GM18520 (cell line): Measurements from ENCODE around the gene IL1RL2.

ENCODE experiments used
- ATAC-seq: cut with Tn5 transposase; IDR thresholded peaks from one replicate; pipeline ENCODE4 v1.9.1; 2021; ENCODE audit not compliant: unreplicated experiment

Gene IL1RL2

DNA sequence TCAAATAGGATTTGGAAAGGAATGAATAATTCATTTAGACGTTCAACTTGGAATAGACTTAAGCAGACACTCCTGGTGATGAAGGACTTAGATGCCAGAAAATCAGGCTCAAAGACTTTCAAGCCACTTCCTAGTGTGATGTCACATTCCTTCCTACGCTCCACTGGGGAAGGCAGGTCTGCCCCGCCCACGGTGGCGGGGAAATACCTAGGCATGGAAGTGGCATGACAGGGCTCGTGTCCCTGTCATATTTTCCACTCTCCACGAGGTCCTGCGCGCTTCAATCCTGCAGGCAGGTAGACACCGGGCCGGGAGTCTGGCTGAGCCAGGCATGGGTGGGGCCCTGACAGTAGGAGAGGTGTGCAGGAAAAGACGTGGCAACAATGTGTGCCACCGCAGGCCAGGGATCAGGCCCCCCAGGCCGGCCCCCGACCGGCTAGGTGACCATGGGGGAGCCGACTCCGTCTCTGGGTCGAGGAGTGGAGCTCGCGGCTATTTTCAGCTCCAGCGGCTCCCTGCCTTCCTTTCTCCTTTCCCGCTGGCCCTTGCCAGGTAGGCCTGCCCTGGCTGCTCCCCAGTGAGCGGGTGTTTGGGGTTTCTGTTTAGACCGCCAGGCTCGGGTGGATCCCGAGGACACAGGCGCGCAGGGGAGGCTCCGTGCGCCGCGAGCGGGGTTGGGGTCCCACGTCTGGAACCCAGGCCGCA, at the start of gene IL1RL2:
Gene IL1RL2 (plus strand): TSS at position 233 of the 705 bp plus-strand sequence. CDS start 845 bp downstream, outside the sequence.
- ATAC-seq, result no peak

DNA sequence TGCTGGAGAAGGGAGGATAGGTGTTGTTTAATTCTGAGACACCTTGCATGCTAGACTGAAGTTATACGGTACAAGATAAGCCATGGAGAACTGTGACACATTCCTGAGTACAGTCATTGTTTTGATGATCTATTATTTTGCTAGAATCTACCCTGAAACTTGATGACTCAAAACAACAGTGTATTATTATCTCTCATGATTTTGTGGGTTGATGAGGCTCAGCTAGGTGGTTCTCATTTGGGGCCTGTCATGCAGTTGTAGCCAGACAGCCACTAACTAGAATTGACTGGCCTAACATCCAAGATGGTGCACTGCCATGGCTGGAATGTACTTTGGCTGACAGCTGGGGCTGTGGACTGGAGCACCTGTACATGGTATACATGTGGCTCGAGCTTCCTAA, 49.7 kb upstream of the IL1RL2 start:
- no peak for ATAC-seq

DNA sequence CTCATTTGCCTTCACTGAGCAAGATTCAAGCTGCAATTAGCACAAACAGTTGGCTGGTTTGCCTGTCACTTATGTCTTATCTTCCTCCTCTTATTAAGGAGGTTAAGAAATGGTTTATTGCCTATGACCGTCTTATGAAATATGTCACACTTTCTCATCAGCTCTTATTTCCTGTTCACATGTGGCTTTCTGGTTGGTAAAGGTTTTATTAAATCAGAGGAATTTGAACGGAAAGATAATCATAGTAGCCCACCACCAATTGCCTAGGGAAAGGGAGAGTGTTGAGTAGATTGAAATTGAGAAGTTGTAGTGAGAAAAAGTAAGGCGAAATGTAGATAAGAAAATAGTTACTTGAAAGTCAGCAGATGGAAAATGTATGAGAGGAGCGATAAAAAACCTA, 48.5 kb upstream of the IL1RL2 start:
- no peak for ATAC-seq

DNA sequence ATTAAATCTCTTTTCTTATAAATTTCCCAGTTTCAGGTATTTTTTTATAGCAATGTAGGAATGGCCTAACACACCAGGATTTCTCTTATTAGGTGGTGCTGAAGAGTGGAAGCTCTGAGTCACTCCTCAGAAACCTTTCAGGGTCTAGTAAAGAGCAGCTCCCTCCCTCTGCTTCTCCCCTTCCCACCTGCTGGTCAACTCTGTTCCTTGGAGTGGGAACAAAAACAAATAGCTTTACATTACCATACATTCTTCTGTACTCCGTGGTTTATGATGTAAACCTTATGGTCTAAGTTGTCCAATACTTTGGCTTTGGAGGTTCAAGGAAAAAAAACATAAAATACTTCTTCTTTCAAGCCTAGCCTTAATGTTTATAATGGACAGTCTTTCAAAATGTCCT, 47.0 kb upstream of the IL1RL2 start:
- no peak for ATAC-seq

DNA sequence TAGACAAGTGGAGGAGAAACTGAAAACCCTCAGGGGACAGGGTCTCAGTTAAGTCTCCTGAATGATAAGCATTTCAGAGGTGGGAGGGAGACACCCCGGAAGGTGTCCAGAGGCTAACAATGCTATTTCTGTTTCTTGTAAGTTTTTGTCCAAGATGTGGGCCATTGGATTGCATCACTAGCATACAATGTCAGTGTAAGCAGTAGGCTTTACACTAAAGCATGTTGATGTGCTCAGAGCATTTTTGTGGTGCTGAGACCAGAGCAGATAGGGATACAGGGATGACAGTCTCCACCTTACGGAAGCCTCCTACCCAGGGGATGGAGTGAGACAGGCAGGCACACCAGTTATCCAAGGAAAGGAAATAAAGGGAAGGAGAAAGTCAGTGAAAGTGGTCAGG, 46.4 kb upstream of the IL1RL2 start:
- ATAC-seq, result no peak

DNA sequence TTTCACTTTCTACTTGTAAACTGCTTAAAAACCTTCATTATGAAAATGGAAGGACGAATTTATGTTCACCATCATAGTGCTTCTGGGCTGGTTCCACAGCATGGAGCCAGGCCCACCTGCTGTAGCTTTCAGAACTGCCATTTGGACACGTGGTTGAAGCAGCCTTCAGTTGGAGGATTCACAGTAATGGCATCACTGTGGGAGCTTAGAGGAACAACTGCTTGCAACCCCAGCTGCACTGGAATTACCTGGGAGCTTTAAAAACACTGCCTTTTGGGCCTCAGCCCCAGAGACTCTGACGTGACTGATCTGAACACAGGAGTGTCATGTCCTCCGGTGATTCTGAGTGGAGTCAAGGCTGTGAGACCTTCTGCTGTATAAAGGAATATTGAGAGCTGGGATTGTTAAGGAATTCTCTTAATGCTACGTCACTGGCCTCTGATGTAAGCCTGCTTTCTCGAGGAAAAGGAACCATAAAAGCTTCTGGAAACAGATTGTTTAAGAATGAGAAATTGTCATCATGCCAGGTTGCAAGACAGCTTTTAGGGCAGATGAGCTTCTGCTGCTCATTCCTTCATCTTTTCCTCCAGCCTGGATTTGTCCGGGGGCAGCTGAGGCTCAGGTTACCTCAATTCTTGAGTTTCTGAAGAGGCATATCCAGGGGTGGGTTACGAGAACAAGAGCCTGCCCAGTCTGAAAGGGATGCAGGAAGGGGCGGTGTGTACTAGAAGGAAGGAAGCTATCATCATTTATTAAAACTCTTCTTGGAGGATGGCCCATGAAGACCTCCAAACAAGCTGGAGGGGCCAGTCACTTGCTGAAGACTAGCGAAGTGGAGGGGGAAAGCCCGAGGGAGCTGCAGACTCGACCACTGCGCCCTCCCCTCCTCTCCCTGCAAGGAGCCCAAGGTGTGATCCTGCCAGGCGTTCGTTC, 45.5 kb upstream of the IL1RL2 start:
- no peak for ATAC-seq

DNA sequence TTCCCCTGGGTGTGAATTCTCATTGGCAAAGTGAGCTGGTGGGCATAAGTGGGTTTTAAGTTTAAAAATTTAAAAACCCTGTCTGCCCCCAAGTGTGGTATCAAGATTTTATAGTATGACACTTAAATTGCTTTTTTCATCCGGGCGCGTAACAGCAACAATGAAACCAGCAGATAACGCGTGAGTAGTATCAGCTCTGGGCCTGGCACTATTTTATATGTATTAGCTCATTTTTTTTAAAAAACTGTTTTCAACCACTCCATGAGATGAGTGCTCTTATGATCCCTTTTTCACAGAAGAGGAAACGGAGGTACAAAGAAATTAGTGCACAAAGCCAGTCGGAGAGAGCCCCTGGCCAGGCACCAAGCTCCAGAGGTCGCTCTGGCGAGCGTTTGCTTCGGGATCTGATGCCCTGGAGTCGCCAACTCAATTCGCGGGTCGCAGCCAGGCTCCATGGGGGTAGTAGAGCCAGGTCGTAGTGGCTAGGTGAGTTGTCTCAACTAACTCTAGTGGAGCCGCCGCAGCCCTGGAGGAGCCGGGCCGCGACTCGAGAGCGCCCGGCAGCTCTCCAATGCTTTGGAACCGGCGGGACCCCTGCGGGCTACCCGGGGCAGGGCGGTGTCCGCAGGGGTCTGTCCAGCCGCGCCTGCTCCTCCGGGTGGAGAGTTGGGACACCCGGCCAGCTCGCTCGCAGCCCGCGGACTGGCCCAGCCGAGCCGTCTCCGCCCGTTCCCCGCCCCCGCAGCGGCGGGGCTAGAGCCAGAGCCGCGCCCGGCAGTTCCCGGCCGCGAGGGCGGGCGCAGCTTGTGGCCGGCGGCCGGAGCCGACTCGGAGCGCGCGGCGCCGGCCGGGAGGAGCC, 44.6 kb upstream of the IL1RL2 start, which contains the start of gene IL1R1:
Gene IL1R1 (plus strand): TSS at position 777 of the 859 bp plus-strand sequence. CDS start 14,979 bp downstream, outside the sequence.
- ATAC-seq, result no peak

DNA sequence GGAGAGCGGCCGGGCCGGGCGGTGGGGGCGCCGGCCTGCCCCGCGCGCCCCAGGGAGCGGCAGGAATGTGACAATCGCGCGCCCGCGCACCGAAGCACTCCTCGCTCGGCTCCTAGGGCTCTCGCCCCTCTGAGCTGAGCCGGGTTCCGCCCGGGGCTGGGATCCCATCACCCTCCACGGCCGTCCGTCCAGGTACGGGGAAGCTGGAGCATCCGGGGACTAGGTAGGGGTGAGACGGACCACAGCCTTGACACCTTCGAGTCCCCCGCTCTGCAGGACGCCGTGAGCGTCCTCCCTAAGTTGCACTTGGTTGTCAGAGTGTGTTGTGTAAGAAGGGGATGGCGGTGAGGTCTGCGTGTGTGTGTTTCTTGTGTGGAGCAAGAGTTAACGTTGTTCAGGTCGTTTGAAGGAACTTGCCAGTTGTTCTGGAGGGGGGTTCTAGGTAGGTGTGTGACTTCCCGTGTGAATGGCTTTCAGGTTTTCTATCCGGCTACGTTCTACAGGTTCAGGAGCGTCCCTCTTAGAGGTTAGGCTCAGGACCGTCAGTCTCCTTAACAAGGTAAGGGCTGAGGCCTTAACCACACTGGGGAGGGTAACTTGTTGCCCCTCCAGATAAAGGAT, 43.9 kb upstream of the IL1RL2 start:
- no peak for ATAC-seq

DNA sequence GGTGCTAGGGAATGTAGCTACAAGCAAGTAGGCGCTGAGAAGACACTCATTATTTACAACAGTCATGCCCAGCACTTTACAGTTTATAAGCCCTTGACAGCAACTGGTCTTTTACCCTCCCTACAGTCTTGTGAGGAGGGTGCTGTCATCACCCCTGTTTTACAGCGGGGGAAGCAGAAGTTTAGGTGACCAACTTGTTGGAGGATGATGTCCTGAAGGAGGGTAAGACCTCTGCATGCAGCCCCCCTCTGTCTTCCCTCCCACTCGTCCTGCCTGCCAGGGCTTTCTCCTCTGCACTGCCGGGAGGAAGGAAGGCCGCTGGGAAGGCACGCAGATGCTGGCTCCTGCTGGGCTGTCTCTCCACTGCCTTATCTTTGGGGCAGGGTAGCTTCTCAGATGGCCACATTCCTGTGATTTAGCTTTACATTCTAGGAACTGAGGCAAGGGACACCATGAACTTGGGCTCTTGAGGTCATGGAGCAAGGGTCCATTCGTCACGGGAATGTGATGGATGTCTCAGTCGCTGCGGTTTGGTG, 43.3 kb upstream of the IL1RL2 start:
- ATAC-seq, result no peak

DNA sequence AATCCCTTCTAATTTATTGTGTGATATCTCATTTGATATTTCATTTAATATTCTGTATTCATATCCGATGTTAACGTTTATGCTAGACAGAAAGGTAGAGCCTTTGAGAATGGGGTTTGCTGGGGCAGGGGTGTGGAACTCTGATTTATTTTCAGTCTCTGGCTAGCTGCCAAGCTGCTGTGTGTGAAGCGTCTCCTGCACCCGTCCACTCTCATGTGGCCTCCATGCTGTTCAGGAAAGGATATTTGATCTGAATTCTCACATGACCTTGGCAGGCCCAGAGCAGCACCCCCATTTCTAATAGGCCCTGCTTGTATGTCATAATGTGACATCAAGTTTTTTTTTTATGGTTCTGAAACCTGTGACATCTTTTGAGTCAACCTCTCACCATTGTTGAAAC, 42.7 kb upstream of the IL1RL2 start:
- ATAC-seq, result no peak

DNA sequence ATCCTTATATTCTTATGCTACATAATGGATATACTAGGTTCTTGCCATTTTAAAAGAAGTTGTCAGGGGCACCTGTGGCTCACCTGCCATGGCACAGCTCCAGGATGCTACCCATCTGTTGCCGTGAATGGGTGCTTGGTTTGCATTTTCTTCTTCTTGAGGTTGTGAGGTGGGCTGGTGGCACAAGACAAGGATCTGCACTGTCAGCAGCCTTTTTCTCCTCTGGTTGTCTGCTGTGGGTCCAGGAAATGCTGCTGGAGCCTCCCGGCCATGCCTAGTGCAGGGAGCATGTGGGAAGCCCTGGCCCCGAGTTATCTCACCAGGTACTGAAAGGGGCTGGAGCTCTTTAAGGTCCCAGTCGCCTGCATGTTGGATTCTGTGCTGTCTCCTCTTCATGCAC, 41.7 kb upstream of the IL1RL2 start:
- no peak for ATAC-seq

DNA sequence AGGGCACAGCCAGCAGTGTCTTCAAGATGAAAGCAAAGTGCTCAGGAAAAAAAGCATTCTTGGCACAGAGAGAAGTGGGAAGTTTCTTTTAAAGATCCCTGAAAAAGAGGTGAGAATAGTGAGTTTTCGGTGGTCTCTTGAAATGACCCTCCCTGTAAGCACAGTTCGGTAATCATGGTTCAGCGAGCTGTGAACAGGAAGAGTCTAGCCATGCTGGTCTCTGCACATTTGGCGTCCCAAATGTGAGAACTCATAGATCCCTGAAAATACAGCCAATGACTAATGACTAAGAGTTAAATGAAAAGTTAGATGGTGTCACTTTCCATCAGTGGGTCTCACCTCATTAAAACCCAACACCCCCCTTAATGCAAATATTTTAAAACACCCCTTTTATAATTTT, 40.9 kb upstream of the IL1RL2 start:
- no peak for ATAC-seq

DNA sequence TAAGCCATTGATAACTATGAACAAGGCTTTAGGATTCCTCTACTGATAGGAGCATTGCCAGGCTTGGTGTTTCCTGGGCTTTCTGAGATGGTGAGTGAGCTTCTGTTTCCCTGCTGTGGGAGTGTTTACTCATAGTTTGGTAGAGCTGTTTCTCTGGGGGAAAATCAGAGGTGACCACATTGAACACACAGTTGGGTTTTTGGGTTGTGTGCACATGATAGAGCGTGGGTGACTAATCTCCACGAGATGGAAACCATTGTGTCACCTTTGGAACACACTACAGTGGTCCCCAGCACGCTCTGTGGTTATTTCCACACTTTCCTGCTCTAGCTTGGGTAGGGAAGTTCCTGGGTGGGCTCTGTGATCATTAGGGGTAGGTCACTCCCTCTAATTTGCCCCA, 38.9 kb upstream of the IL1RL2 start:
- no peak for ATAC-seq

DNA sequence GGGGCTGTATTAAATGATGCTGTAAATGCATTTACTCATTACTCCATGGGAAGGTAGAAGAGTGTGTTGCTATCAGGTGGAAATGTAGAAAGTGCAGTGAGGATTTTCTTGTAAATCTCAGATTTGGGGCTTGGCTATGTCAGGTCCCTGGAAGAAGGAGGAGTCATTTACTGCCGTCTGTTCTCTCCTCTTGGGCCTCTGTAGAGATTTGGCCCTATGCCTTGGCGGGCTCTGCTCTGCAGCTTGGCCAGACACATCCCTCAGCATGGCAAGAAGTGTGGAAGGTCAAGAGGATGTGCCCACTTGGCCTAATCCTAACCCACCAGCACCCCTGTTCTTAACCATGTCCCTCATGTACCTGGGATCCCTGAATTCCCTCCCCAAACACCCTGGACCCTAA, 37.6 kb upstream of the IL1RL2 start:
- no peak for ATAC-seq

DNA sequence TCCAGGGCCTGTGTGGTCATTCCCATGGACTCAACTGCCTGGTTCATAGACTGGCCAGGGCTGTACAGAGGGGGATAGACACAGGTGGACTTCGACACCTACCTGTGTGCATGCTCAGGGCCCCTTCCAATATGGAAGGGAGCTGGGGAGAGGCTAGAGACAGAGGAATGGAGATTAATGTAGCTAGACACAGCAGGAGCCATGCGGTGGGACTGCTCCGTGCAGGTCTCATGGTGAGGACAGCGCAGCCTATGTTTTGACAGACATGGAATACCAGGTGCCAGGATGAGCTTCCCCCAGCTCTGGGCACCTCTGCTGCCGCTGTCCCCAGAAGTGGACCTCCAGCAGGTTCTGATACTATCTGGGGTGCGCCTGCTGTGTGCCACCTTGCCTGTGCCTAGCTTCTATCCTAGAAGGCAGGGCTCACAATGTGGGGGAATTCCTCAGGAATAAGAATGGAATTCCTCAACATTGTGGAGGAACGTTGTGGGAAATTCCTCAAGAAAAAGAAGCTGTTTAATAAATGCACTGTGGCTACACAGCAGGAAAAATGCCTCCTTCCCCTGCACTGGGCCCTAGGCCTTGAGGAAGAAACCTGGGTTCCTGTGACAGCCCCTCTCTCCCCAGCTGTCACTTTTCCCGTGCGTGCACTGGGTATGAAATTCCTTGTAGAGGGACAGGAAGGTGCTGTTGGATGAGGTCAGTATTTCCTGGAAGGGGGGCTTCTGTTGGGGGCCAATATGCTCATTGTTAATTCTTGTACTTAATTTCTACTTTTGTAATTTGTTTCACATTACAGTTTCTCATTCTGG, 37.0 kb upstream of the IL1RL2 start:
- ATAC-seq, result no peak

DNA sequence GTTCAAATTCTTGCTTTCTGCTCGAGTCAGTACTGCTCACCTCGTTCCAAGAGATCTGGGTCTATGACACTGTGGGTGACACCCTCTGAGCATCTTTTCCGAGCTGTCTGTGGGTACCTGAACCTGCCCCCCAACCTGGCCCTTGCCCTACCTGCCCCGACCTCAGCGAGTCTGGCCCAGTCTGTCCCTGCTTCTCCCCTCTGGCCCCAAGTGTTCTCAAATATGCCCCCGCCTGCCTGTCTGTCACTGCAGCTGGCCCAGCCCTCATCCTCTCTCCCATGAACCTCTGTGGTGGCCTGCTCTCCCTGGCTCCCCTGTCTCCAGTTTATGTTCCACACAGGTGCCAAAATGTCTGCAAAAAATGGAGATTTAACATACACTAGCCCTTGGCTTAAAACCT, 32.5 kb upstream of the IL1RL2 start:
- ATAC-seq, result no peak

DNA sequence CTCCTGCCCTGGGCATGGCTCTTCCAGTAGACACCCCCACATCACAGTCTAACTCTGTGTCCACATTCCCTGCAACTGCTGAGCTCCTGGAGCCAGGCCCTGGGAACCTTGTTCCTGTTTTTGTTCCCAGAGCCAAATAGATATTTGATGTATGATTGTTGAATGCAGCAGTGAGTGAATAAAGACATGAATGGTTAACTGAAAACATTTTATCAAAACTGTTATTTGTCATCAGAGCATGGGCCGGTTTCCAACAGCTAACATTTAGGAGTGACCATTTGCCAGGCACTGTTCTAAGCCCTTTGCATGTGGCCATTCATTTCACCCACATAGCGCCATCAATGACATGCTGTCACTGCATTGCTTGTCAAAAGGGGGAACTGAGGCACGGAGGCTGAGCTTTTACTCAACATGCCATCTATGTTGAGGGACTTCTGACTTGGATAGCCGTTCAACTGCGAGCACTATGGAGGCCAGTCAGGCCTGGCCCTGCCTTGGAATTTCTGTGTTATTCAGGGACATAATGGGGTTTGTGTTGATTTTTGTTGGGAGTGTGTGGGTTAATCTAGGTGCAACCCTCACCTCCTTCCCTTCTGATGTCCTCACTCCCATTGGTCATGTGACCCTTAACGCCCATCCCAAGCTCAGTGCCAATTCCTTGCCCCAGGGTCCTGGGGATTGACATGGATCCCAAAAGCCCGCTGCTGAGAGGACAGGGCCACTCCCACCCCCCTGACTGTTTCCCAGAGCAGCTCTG, 31.7 kb upstream of the IL1RL2 start:
- ATAC-seq, result no peak

DNA sequence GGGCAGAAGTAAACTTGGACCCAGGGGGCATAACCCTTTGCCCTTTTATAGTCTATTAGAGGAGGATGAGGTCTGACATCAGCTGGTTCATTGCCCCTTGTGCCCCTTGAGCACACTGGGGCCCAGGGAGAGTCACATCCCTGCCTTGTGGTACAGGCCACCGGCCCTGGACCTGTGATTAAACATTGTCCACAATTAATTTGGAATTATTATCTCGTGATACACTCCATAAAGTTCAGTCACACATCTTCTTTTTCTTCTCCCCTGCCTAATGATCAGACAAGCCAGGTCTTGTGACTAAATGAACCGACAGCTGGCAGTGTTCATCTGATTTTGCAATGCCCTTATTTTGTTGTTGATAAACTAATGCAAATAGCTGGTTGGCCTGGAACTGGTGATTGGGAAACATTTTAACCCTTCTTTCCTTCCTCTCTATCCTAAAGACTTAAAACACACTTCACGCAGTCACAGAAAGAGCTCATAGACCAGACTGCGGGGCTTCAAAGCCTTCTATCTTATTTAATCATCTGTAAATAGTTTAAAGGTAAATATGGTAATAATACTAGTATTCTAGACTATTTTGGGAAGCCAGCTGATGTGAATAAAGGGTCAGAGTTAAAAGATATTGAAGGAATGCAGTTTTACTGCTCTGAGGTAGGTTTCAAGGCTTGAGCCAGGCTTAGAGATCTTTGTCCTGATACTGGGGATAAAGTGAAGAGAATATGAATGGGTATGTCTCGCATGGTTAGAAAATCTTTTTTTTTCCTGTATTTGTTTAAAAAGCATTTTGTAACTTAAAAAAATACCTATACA, 30.9 kb upstream of the IL1RL2 start:
- ATAC-seq, result no peak
